Measurements from ENCODE around the gene PDE4A.
A peak's percentile ranks its signal among the peaks of the same experiment; 100 is the strongest.
"Not testable (repeated sequence)": the region's sequence is repeated elsewhere in the genome, so short reads cannot be mapped to it uniquely, and the experiment has no call there.

Gene PDE4A

DNA sequence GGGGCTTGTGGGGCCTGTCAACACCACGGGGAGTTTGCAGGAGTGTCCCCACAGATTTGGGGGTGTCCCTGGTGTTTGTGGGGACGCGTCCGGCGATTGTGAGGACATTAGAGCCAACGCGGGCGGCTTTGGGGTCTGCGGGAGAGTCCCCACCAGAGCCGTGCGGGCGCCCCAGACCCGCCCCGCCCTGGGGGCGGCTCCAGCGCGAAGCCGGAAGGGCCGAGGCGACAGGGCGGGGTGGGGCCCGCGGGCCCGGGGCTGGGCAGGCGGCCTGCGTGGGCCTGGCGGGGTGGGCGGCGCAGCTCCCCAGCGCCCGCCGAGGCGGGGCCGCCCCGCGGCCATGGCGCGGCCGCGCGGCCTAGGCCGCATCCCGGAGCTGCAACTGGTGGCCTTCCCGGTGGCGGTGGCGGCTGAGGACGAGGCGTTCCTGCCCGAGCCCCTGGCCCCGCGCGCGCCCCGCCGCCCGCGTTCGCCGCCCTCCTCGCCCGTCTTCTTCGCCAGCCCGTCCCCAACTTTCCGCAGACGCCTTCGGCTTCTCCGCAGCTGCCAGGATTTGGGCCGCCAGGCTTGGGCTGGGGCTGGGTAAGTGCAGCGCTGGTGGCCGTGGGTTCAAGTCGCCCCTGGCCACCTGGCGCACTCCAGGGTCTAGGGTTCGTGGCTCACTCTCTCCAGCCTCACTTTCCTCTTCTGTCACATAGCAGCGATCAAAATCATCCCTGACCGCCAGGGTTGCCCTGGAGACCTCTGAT, 10.3 kb downstream of the PDE4A start:
- FAIRE-seq, result no peak

- FAIRE-seq, result no peak
Measured at GRCh38 chr19:10431254-10431942, 11.1 kb downstream of the PDE4A start.

DNA sequence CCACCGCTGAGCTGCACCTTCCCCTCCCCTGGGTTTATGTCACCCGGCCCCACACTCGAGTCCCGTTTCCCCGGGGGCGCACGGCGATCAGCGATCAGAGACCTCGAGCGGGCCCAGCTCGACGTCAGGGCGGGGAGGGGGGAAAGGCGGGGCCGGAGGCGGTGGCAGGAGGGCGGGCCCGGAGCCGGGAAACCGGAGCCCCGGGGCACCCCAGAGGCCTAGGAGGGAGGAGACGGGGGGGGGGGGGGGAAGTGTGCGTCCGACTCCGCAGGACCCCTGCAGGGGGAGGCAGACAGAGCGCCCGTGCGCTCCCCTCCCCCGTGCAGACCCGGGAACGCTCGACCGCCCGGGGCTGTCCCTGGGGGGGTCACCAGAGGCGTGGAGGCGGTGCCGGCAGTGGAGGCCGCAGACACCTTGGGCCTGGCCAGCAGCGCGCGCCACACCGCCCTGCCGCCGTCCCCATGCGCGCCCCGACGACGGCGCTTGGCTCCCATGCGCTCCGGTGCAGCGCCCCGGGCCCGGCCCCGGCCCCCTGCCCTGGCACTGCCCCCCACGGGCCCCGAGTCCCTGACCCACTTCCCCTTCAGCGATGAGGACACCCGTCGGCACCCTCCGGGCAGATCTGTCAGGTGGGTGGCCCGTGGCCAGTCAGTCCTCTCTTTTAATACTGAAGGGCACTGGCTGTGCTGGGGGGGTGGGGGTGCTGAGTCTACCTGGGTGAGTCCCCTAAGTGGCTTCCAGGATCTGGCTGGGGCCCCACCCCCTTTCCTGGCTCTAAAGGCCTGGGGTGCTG, 11.8 kb downstream of the PDE4A start:
- no peak for FAIRE-seq

DNA sequence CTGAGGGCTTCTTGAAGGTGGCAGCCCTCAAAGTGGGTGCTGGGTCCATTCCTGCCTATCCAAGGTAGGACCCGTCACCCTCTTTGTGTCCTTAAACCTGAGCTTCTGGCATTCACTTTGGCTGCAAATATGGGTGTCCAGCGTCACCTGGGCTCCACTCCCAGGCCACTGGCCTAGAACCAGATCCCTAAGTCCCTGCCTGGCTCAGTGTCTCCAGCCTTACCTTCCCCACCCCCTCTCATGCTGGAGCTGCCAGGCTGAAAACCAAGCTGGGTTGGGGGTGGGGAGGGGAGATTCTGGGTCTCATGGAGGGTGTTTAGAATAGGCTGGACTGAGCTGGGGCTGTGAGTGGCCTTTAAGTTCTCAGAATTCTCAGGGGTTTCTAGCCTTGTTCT, 12.4 kb downstream of the PDE4A start:
- FAIRE-seq, result no peak

DNA sequence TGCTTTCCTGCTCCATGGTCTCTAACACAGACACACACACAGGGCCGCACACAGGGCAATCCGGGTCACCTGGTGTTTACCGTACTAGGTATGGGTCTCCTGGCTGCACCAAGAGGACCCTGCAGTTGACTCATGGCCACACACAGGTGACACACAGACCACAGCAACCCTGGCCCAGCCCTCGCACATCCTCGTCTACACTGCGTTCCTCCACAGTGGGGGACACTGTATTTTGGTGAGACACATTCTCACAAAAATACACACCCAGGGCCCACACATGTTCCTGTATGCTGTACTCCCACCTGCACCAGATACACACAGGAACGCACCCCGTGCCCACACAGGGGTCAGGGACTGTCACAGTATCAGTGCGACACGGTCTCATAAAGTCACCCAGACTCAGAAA, 12.8 kb downstream of the PDE4A start:
- no peak for FAIRE-seq

GRCh38 chr19:10439588-10439987, 19.2 kb downstream of the PDE4A start:
- no peak for FAIRE-seq

GRCh38 chr19:10442698-10443097, 22.4 kb downstream of the PDE4A start:
- FAIRE-seq, result peak; percentile 77

- no peak for FAIRE-seq
Measured at GRCh38 chr19:10449037-10449436, 28.7 kb downstream of the PDE4A start.

- no peak for FAIRE-seq
Measured at GRCh38 chr19:10450191-10450852, 30.0 kb downstream of the PDE4A start.

DNA sequence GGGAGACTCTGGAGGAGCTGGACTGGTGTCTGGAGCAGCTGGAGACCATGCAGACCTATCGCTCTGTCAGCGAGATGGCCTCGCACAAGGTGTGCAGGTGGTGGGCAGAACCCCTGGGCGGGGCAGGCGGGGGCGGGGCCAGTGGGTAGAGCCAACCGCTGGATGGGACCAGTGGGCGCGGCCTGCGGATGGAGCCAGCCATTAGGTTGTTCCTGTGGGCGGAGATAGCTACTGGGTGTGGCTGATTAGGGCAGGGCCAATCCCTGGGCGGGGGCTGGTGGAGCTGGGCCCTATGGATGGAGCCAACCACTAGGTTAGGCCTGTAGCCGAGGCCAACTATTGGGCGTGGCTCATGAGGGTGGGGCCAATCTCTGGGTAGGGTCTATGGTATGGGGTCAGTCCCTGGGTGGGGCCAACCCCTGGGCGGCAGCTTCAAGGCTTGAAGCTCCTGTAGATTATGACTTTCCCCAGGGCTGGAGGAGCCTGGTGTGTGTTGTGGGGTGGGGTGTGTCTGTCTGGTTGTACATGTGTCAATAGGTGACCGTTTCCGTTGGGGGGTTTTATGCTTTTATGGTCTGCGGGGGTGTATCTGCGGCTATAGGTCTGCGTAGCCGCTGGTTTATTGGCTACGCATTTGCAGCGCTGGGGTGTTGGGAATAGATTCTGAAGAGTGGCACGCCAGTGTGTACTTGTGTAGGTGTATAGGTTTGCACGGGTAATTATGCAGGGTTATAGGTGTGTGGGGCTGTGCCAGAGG, 30.7 kb downstream of the PDE4A start:
- no peak for FAIRE-seq

GRCh38 chr19:10452726-10453618, 32.6 kb downstream of the PDE4A start:
- FAIRE-seq, result no peak

- FAIRE-seq, result no peak
Measured at GRCh38 chr19:10453852-10454251, 33.5 kb downstream of the PDE4A start.

DNA sequence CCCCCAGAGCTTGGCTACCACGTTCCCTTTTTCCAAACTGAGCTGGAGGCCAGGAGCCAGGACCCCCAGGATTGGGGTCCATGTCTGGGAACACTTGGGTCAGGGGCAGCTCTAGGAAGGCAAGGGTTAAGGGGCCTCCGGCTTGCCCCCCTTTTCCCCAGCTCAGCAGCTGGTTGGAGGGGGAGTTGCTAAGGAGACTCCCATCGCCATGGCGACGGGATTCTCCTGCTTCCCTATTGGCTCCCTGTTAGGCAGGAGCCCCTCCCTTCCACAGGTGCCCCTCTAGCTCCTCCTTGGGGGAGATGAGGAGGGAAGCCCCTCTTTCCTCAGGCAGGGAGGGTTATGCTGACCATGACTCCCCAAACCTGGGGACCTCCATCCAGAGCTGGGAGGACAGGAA, 33.9 kb downstream of the PDE4A start:
- FAIRE-seq, result no peak

GRCh38 chr19:10458733-10459132, 38.4 kb downstream of the PDE4A start:
- FAIRE-seq, result not testable (repeated sequence)

DNA sequence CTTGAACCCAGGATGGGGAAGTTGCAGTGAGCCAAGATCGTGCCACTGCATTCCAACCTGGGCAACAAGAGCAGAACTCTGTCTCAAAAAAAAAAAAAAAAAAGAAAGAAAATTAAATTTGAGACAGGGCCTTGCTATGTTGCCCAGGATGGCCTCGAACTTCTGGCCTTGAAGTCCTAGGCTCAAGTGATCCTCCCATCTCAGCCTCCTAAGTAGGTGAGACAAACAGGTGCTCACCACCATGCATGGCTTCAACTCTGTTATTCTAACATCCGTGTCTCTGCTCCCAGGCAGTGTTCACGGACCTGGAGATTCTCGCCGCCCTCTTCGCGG, 40.3 kb downstream of the PDE4A start:
- no peak for FAIRE-seq

- no peak for FAIRE-seq
Measured at GRCh38 chr19:10461047-10461949, 41.0 kb downstream of the PDE4A start.

GRCh38 chr19:10462042-10462441, 41.7 kb downstream of the PDE4A start:
- FAIRE-seq, result not testable (repeated sequence)

GRCh38 chr19:10462557-10462956, 42.2 kb downstream of the PDE4A start:
- no peak for FAIRE-seq

DNA sequence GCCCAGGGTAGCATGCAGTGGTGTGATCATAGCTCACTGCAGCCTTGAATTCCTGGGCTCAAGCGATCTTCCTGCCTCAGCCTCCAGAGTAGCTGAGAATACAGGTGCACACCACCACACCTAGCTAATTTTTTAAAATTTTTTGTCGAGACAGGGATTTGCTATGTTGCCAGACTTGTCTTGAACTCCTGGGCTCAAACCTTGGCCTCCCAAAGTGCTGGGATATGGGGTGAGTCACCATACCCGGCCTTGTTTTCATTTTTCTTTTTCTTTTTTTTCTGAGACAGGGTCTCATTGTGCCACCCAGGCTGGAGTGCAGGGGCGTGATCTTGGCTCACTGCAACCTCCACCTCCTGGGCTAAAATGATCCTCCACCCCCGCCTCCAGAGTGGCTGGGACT, 44.1 kb downstream of the PDE4A start:
- no peak for FAIRE-seq

DNA sequence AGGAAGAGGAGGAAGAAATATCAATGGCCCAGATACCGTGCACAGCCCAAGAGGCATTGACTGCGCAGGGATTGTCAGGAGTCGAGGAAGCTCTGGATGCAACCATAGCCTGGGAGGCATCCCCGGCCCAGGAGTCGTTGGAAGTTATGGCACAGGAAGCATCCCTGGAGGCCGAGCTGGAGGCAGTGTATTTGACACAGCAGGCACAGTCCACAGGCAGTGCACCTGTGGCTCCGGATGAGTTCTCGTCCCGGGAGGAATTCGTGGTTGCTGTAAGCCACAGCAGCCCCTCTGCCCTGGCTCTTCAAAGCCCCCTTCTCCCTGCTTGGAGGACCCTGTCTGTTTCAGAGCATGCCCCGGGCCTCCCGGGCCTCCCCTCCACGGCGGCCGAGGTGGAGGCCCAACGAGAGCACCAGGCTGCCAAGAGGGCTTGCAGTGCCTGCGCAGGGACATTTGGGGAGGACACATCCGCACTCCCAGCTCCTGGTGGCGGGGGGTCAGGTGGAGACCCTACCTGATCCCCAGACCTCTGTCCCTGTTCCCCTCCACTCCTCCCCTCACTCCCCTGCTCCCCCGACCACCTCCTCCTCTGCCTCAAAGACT, 46.9 kb downstream of the PDE4A start:
- no peak for FAIRE-seq
